Hepatocyte (in vitro differentiated cells): ENCODE results near the gene KLHL1.

Experiments used
- CTCF ChIP-seq: fragments of 200-600 bp; sonication (generic); IDR thresholded peaks from 2 replicates; pipeline ENCODE4 v1.5.1; 2016; ENCODE audit warnings: antibody characterized with exemption, mild to moderate bottlenecking; ENCODE audit not compliant: poor library complexity
- EZH2 ChIP-seq: fragments of 200-600 bp; sonication (generic); IDR thresholded peaks from 2 replicates; pipeline ENCODE4 v1.6.1; 2016; ENCODE audit warnings: antibody characterized with exemption, mild to moderate bottlenecking, borderline replicate concordance
- EZH2phosphoT487 ChIP-seq: fragments of 200-600 bp; sonication (generic); IDR thresholded peaks from one replicate; pipeline ENCODE4 v1.6.1; 2018; ENCODE audit warnings: antibody characterized with exemption, mild to moderate bottlenecking, low read depth, moderate library complexity; ENCODE audit not compliant: unreplicated experiment, severe bottlenecking

- no peak for TF ChIP-seq CTCF
- no peak for TF ChIP-seq EZH2phosphoT487
- TF ChIP-seq EZH2, result no peak
Observed at GRCh38 chr13:69882451-69882850, 225.8 kb downstream of the KLHL1 start.
